IMR-90 (cell line): ENCODE data around the gene GRPEL2. TPM values are rescaled to one million over a fixed set of nuclear protein-coding genes. Genes with fewer than 3 reads are reported as not detected.

Experiments
- ATAC-seq: fragments of 200-7000 bp; cut with Tn5 transposase; 2 replicates; pipeline ENCODE4 v1.9.1; 2020; ENCODE audit warnings: low read depth, mild to moderate bottlenecking, moderate library complexity
- BruUV-seq: library from RNA; stranded (reverse); fragments of 400-500 nt; replicated peaks from 2 replicates; lab custom pipeline; 2021; lab: Mats Ljungman, UMichigan
- CTCF ChIA-PET: fragments of 300-600 bp; formaldehyde crosslinking; extraction: SDS; loops from one replicate; lab custom pipeline; 2021; ENCODE audit warnings: antibody characterized with exemption; lab: Yijun Ruan, JAX
- POLR2A ChIA-PET: fragments of 300-600 bp; sonication (Branson Sonifier 250); formaldehyde crosslinking; loops from one replicate; lab custom pipeline; 2022; ENCODE audit warnings: antibody characterized with exemption; ENCODE audit not compliant: unreplicated experiment; lab: Charles Lee
- DNase-seq: peaks from one replicate; pipeline ENCODE4 v3.0.0; 2013
- H2AFZ ChIP-seq: replicated peaks from 2 replicates; pipeline ENCODE3; 2013; ENCODE audit warnings: low read length, mild to moderate bottlenecking; ENCODE audit not compliant: poor library complexity
- H2AK5ac ChIP-seq: 2 replicates; pipeline ENCODE4 v1.6.1; 2013; ENCODE audit warnings: low read depth, low read length, inconsistent platforms
- H2AK9ac ChIP-seq: replicated peaks from 2 replicates; pipeline ENCODE3; 2013; ENCODE audit warnings: mild to moderate bottlenecking, low read depth, low read length, moderate library complexity; ENCODE audit not compliant: poor library complexity
- H2BK120ac ChIP-seq: 2 replicates; pipeline ENCODE4 v1.6.1; 2013; ENCODE audit warnings: low read depth, low read length, inconsistent platforms
- H2BK15ac ChIP-seq: 3 replicates; pipeline ENCODE4 v1.6.1; 2013; ENCODE audit warnings: low read depth, low read length, inconsistent platforms
- H2BK20ac ChIP-seq: 2 replicates; pipeline ENCODE4 v1.6.1; 2013; ENCODE audit warnings: low read depth, mild to moderate bottlenecking, inconsistent platforms, low read length, moderate library complexity
- H2BK5ac ChIP-seq: 2 replicates; pipeline ENCODE4 v1.6.1; 2013; ENCODE audit warnings: mild to moderate bottlenecking, low read depth, low read length, inconsistent platforms; ENCODE audit not compliant: poor library complexity, severe bottlenecking
- H3K14ac ChIP-seq: replicated peaks from 2 replicates; pipeline ENCODE4 v1.6.1; 2013; ENCODE audit warnings: low read depth, low read length, inconsistent platforms
- H3K18ac ChIP-seq: 2 replicates; pipeline ENCODE4 v1.6.1; 2013; ENCODE audit warnings: low read depth, low read length, control low read depth
- H3K23ac ChIP-seq: 2 replicates; pipeline ENCODE4 v1.6.1; 2013; ENCODE audit warnings: low read depth, low read length, inconsistent platforms
- H3K27ac ChIP-seq: 2 replicates; pipeline ENCODE4 v1.5.1; 2013; ENCODE audit warnings: mild to moderate bottlenecking, control low read depth, low read length; ENCODE audit not compliant: insufficient read depth
- H3K27me3 ChIP-seq: 2 replicates; pipeline ENCODE4 v1.6.1; 2013; ENCODE audit warnings: low read length; ENCODE audit not compliant: control insufficient read depth, insufficient read depth
- H3K36me3 ChIP-seq: 2 replicates; pipeline ENCODE4 v1.6.1; 2013; ENCODE audit warnings: low read length, mixed read lengths; ENCODE audit not compliant: control insufficient read depth, insufficient read depth
- H3K4ac ChIP-seq: 2 replicates; pipeline ENCODE4 v1.6.1; 2013; ENCODE audit warnings: low read depth, low read length, inconsistent platforms
- H3K4me1 ChIP-seq: 2 replicates; pipeline ENCODE4 v1.6.1; 2013; ENCODE audit warnings: low read length, mixed read lengths; ENCODE audit not compliant: control insufficient read depth, insufficient read depth
- H3K4me2 ChIP-seq: 2 replicates; pipeline ENCODE4 v1.6.1; 2013; ENCODE audit warnings: low read depth, mild to moderate bottlenecking, control low read depth, low read length, moderate library complexity
- H3K4me3 ChIP-seq: 2 replicates; pipeline ENCODE4 v1.5.1; 2013; ENCODE audit warnings: low read depth, mild to moderate bottlenecking, control low read depth, low read length, moderate library complexity; ENCODE audit not compliant: insufficient read depth
- H3K56ac ChIP-seq: 2 replicates; pipeline ENCODE4 v1.6.1; 2013; ENCODE audit warnings: low read length, inconsistent platforms; ENCODE audit not compliant: insufficient read depth; ENCODE audit errors: extremely low read depth
- H3K79me1 ChIP-seq, 2 experiments: 2 replicates each; pipeline ENCODE4 v1.6.1; 2013; ENCODE audit warnings: low read length in 2 of 2, inconsistent platforms in 1 of 2, low read depth in 1 of 2
- H3K9ac ChIP-seq: 2 replicates; pipeline ENCODE4 v1.6.1; 2013; ENCODE audit warnings: low read depth, low read length, control low read depth
- H3K9me1 ChIP-seq: 2 replicates; pipeline ENCODE4 v1.6.1; 2013; ENCODE audit warnings: low read length, inconsistent platforms; ENCODE audit not compliant: insufficient read depth
- H3K9me3 ChIP-seq: 2 replicates; pipeline ENCODE4 v1.6.1; 2013; ENCODE audit warnings: low read length; ENCODE audit not compliant: control insufficient read depth, insufficient read depth
- H4K20me1 ChIP-seq: 2 replicates; pipeline ENCODE4 v1.6.1; 2013; ENCODE audit warnings: low read length, inconsistent platforms; ENCODE audit not compliant: insufficient read depth
- H4K5ac ChIP-seq: 2 replicates; pipeline ENCODE4 v1.6.1; 2013; ENCODE audit warnings: mild to moderate bottlenecking, low read depth, low read length, control low read depth
- H4K8ac ChIP-seq, 2 experiments: 2 replicates each; pipeline ENCODE4 v1.6.1; 2013; ENCODE audit warnings: low read depth in 2 of 2, low read length in 2 of 2, control low read depth in 1 of 2, inconsistent platforms in 1 of 2
- H4K91ac ChIP-seq: 2 replicates; pipeline ENCODE4 v1.6.1; 2013; ENCODE audit warnings: low read depth, low read length, inconsistent platforms; ENCODE audit not compliant: insufficient read depth
- BHLHE40 ChIP-seq: fragments of 150-350 bp; IDR thresholded peaks from 2 replicates; pipeline ENCODE4 v1.6.1; 2016; ENCODE audit warnings: mild to moderate bottlenecking, low read depth, low read length
- CEBPB ChIP-seq: IDR thresholded peaks from 2 replicates; pipeline ENCODE4 v1.6.1; 2012; ENCODE audit warnings: low read depth, low read length, improper control_type of control experiment
- CHD1 ChIP-seq: IDR thresholded peaks from 2 replicates; pipeline ENCODE4 v1.6.1; 2012; ENCODE audit warnings: low read depth, low read length, improper control_type of control experiment
- FOS ChIP-seq: fragments of 150-350 bp; IDR thresholded peaks from 2 replicates; pipeline ENCODE4 v1.6.1; 2016; ENCODE audit warnings: low read depth, low read length
- MAFK ChIP-seq: IDR thresholded peaks from 2 replicates; pipeline ENCODE4 v1.6.1; 2012; ENCODE audit warnings: low read depth, low read length, improper control_type of control experiment
- MXI1 ChIP-seq: IDR thresholded peaks from 2 replicates; pipeline ENCODE4 v1.6.1; 2012; ENCODE audit warnings: low read depth, mild to moderate bottlenecking, low read length, moderate library complexity, borderline replicate concordance
- NFE2L2 ChIP-seq: fragments of 150-350 bp; IDR thresholded peaks from 2 replicates; pipeline ENCODE4 v1.6.1; 2016; ENCODE audit warnings: low read depth, mild to moderate bottlenecking, low read length
- RAD21 ChIP-seq: IDR thresholded peaks from 2 replicates; pipeline ENCODE4 v1.6.1; 2012; ENCODE audit warnings: low read length, improper control_type of control experiment
- RFX5 ChIP-seq: IDR thresholded peaks from 2 replicates; pipeline ENCODE4 v1.8.0; 2012; ENCODE audit warnings: low read depth, mild to moderate bottlenecking, low read length, moderate library complexity
- SMC3 ChIP-seq: fragments of 150-350 bp; IDR thresholded peaks from 2 replicates; pipeline ENCODE4 v1.6.1; 2016; ENCODE audit warnings: low read depth, mild to moderate bottlenecking, antibody characterized with exemption, low read length, moderate library complexity
- WGBS, 2 experiments: methylation state at CpG; one replicate each; pipeline versions ENCODE4 v1.1.5 to v1.1.7; 2013; ENCODE audit warnings: missing lambda C conversion rate in 2 of 2; ENCODE audit not compliant: insufficient read length in 1 of 2; ENCODE audit errors: extremely low coverage in 2 of 2; 5-methylcytosine and 5-hydroxymethylcytosine counted together
- dilution Hi-C: fragments of 300-500 bp; cut with HindIII; formaldehyde crosslinking; loops from one replicate; pipeline ENCODE4 v1.14.3; 2018; ENCODE audit warnings: low sequenced_read_pairs; ENCODE audit not compliant: unreplicated experiment
- in situ Hi-C: fragments of 300-500 bp; cut with MboI; formaldehyde crosslinking; loops from 3 replicates; pipeline ENCODE4 v1.14.3; 2019; ENCODE audit warnings: low sequenced_read_pairs, inconsistent platforms, mixed read lengths
- intact Hi-C: fragments of 100-400 bp; cut with micrococcal nuclease; formaldehyde crosslinking; loops from 2 replicates; pipeline ENCODE4 v1.10.0; 2022
- polyA plus RNA-seq, 3 experiments: library from polyadenylated mRNA; depleted of rRNA; stranded (reverse); fragments of >200 nt; gene quantifications; 2 replicates each; pipeline ENCODE4 v1.2.3, GENCODE V29; 2012; ENCODE audit warnings: low replicate concordance in 1 of 3
- total RNA-seq: library from RNA; depleted of rRNA; stranded (reverse); fragments of >200 nt; gene quantifications from 2 replicates; pipeline ENCODE4 v1.2.3, GENCODE V29; 2012
- TF ChIP-seq, protein P1 (sequence below): fragments of 150-350 bp; IDR thresholded peaks from 2 replicates; pipeline ENCODE4 v1.6.1; 2017; ENCODE audit warnings: mild to moderate bottlenecking, antibody characterized with exemption, low read length, low read depth
- TF ChIP-seq, protein P2 (sequence below): conservative IDR thresholded peaks from 2 replicates; pipeline ENCODE4 v1.5.1; 2012; ENCODE audit warnings: mild to moderate bottlenecking, low read depth, low read length, improper control_type of control experiment

GRPEL2 gene
- total and polyA plus RNA-seq, 2 of the 4 experiments (the other 2 are of a cell fraction), result 6.2 to 18.1 TPM

DNA sequence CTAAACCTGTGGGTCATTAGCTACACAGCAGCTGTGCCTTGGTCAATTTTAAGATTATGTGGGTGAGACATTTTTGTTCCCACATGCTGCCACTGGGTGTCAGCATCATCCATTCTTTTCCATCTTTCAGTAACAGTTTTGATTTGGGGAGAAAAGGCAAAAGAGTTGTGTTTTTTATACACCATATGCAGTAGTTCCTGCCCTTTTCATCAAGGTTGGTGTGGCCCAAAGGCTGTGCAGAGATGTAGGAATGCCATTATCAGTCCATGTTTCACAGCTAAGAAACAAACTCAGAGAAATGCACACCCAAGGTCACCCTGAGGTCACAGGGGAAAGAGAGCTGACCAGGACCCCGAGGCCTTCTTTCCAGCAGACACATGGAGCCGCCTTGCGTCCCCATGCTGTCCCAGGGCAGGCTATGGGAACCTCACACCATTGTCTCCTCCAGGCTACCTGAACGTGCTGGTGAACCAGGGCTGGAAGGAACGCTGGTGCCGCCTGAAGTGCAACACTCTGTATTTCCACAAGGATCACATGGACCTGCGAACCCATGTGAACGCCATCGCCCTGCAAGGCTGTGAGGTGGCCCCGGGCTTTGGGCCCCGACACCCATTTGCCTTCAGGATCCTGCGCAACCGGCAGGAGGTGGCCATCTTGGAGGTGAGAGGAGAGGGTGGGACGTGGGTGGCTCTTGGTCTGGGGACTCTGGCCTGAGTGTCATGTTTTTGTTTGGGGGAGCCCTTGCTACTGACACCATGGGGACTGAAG is 27.8 kb upstream of the GRPEL2 start:
- Histone ChIP-seq H2AK9ac (peak overlapping the region; percentile 74), H2BK20ac (no peak overlapping the region), H3K79me1 (no peaks in the 10 kb centered on the region), H3K9me1 (peaks cover 20% of the 10 kb centered on the region), H2AFZ (peak overlapping the region; percentile 79), H2AK5ac (peak overlapping the region; percentile 47; the same call in 1 of the 2 replicates), H3K23ac (no peak overlapping the region), H3K36me3 (no peaks in the 10 kb centered on the region), H2BK15ac (no peak overlapping the region), H3K18ac (no peak overlapping the region), H3K4ac (0 out of 2 replicates have a peak overlapping the region, but pooled peaks have one; percentile 58), H3K27me3 (no peaks in the 10 kb centered on the region), H3K27ac (0 out of 2 replicates have a peak overlapping the region, but pooled peaks have one; percentile 4), H3K9me3 (no peaks in the 10 kb centered on the region), H2BK5ac (no peak overlapping the region), H2BK120ac (0 out of 2 replicates have a peak overlapping the region, but pooled peaks have one; percentile 2), H3K14ac (no peak overlapping the region), H3K4me1 (peaks cover 6% of the 10 kb centered on the region), H3K4me2 (no peak overlapping the region), H3K9ac (no peak overlapping the region), H3K4me3 (no peak overlapping the region), H4K5ac (peak overlapping the region; percentile 69; the same call in 1 of the 2 replicates), H3K56ac (no peak overlapping the region), H4K20me1 (no peaks in the 10 kb centered on the region), H4K91ac (no peak overlapping the region), H4K8ac (peak overlapping the region in 1 of 2 experiments; percentile 90; a peak in 2 of 4 replicates)
- POLR2A ChIA-PET, result no interaction called here
- TF ChIP-seq RAD21 (peak; percentile 76), CEBPB (no peak), CHD1 (no peak), BHLHE40 (no peak), SMC3 (peak; percentile 69), RFX5 (no peak), NFE2L2 (no peak), MXI1 (no peak), FOS (no peak), MAFK (no peak)
- TF ChIP-seq, protein P1, sequence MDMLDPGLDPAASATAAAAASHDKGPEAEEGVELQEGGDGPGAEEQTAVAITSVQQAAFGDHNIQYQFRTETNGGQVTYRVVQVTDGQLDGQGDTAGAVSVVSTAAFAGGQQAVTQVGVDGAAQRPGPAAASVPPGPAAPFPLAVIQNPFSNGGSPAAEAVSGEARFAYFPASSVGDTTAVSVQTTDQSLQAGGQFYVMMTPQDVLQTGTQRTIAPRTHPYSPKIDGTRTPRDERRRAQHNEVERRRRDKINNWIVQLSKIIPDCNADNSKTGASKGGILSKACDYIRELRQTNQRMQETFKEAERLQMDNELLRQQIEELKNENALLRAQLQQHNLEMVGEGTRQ, result no peak
- TF ChIP-seq, protein P2, sequence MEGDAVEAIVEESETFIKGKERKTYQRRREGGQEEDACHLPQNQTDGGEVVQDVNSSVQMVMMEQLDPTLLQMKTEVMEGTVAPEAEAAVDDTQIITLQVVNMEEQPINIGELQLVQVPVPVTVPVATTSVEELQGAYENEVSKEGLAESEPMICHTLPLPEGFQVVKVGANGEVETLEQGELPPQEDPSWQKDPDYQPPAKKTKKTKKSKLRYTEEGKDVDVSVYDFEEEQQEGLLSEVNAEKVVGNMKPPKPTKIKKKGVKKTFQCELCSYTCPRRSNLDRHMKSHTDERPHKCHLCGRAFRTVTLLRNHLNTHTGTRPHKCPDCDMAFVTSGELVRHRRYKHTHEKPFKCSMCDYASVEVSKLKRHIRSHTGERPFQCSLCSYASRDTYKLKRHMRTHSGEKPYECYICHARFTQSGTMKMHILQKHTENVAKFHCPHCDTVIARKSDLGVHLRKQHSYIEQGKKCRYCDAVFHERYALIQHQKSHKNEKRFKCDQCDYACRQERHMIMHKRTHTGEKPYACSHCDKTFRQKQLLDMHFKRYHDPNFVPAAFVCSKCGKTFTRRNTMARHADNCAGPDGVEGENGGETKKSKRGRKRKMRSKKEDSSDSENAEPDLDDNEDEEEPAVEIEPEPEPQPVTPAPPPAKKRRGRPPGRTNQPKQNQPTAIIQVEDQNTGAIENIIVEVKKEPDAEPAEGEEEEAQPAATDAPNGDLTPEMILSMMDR, result peak; percentile 77
- BruUV-seq, result no TSS peak
- in situ Hi-C loops (no loop called here), dilution Hi-C loops (no loop called here), intact Hi-C loops (loop anchor here (1.0 to 2.0 kb wide), 2 partner anchors 54 to 247 kb away; no protein-coding TSS in a partner anchor)
- 67% methylated on average over 4 of the region's 14 CpGs; no CpG with 5 or more reads in 1 of the 2 experiments for WGBS, 2 experiments
- ATAC-seq, result peak; percentile 56
- peak; percentile 58 for DNase-seq
- CTCF ChIA-PET, result interaction anchor here (0.5 to 1.4 kb wide), 6 partner anchors 10 to 301 kb away, joined by 3 to 6 read pairs (median 4); no protein-coding TSS in a partner anchor
